ENCODE results near the gene GOLGA8B. TPM values are rescaled to one million over a fixed set of nuclear protein-coding genes. Genes with fewer than 3 reads are reported as not detected.

GOLGA8B gene
- polyA plus RNA-seq, 3 donors: 0.37 to 11.5 TPM; not detected in 1

DNA sequence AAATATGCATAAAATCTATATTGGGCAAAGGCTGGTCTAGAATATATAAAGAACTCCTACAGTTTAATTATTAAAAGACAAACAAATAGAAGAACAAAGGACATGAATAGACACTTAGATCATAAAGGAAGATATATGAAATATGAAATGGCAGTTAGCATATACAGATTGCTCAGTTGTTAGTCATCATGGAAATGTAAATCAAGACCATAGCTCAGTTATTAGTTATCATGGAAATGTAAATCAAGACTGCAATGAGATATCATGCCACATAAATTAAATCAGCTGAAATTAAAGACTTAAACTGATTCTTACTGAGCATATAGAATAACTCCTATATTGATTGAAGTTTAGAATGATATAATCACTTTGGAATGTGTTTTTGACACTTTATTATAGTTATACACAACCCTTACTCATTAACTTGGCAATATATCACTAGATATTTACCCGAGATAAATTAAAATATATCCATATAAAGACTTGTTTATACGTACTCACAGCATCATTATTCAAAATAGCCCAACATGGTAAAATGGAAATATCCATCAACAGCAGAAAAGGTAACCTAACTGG, 45.2 kb upstream of the GOLGA8B start:
- TF ChIP-seq, protein P1, sequence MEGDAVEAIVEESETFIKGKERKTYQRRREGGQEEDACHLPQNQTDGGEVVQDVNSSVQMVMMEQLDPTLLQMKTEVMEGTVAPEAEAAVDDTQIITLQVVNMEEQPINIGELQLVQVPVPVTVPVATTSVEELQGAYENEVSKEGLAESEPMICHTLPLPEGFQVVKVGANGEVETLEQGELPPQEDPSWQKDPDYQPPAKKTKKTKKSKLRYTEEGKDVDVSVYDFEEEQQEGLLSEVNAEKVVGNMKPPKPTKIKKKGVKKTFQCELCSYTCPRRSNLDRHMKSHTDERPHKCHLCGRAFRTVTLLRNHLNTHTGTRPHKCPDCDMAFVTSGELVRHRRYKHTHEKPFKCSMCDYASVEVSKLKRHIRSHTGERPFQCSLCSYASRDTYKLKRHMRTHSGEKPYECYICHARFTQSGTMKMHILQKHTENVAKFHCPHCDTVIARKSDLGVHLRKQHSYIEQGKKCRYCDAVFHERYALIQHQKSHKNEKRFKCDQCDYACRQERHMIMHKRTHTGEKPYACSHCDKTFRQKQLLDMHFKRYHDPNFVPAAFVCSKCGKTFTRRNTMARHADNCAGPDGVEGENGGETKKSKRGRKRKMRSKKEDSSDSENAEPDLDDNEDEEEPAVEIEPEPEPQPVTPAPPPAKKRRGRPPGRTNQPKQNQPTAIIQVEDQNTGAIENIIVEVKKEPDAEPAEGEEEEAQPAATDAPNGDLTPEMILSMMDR (IDR thresholded peaks at IDR 0.05): no peak
- no peak overlapping the region for H2AFZ ChIP-seq (ENCODE audit: insufficient read depth, low read depth, low read length, poor library complexity, severe bottlenecking)
- Mint-ChIP-seq H3K4me1 (no peaks in the 10 kb centered on the region), H3K36me3 (no peaks in the 10 kb centered on the region), H3K4me3 (no peak overlapping the region), H3K27me3 (ENCODE audit: low read depth in 3 of 3) (peaks cover 0 to under 1% (median 0%) of the 10 kb centered on the region in 3 donors), H3K9me3 (peaks cover 0 to 8% (median 3%) of the 10 kb centered on the region in 7 donors), H3K27ac (no peak overlapping the region)
- H3K79me2 ChIP-seq (ENCODE audit: insufficient read depth, low read length): no peaks in the 10 kb centered on the region
- WGBS (ENCODE audit: insufficient coverage): no CpG with 5 or more reads among the region's 2 CpGs
- no peaks in the 10 kb centered on the region for H3K36me3 ChIP-seq (replicated peaks in 1 of 2; ENCODE audit: control insufficient read depth in 1 of 2, insufficient read depth in 2 of 2, low read length in 2 of 2)
- H4K20me1 ChIP-seq (ENCODE audit: insufficient read depth, low read length): no peaks in the 10 kb centered on the region
- no peak overlapping the region for H3K4me2 ChIP-seq (replicated peaks; ENCODE audit: extremely low read depth, low read length, poor library complexity, severe bottlenecking)
- H3K9me3 ChIP-seq (replicated peaks in 1 of 2; ENCODE audit: control insufficient read depth in 1 of 2, insufficient read depth in 1 of 2, low read length in 2 of 2): no peaks in the 10 kb centered on the region
- no peak overlapping the region for H3K9ac ChIP-seq (ENCODE audit: insufficient read depth, low read length, poor library complexity, severe bottlenecking)
- H3K4me3 ChIP-seq (replicated peaks in 1 of 3; ENCODE audit: low read depth in 2 of 3, low read length in 3 of 3): no peak overlapping the region
- H3K27ac ChIP-seq (ENCODE audit: low read depth in 1 of 2, low read length in 2 of 2): no peak overlapping the region
- H3K27me3 ChIP-seq (ENCODE audit: control insufficient read depth in 2 of 2, insufficient read depth in 2 of 2, low read length in 2 of 2): no peaks in the 10 kb centered on the region
- no peak for DNase-seq
- intact Hi-C loops (cut with micrococcal nuclease): no loop called here
- no peaks in the 10 kb centered on the region for H3K4me1 ChIP-seq (ENCODE audit: control insufficient read depth in 1 of 2, insufficient read depth in 2 of 2, low read length in 2 of 2)

DNA sequence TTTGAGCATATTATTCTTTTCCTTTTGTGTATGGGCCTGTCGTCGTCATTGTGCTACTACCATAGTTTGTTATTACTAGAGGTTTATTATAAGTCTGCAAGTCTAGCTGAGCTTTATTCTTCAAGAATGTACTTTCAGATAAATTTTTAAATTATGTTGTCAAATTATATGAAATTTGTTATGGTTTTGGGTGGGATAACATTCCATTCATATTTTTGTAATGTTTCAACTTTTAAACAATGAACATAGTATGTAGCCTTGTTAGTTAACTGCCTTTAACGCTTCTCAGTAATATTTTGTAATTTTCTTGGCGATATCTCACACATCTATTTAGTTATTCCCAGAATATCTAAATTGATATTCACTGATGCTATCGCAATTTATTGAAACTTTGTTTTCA, 41.6 kb upstream of the GOLGA8B start:
- DNase-seq: no peak

More for the DNA sequence above, 41.6 kb upstream of the GOLGA8B start:
- H3K9me3 ChIP-seq (replicated peaks in 1 of 2; ENCODE audit: control insufficient read depth in 1 of 2, insufficient read depth in 1 of 2, low read length in 2 of 2): no peaks in the 10 kb centered on the region
- no peak overlapping the region for H3K9ac ChIP-seq (ENCODE audit: insufficient read depth, low read length, poor library complexity, severe bottlenecking)
- H3K79me2 ChIP-seq (ENCODE audit: insufficient read depth, low read length): no peaks in the 10 kb centered on the region
- intact Hi-C loops (cut with micrococcal nuclease): no loop called here
- H3K27me3 Mint-ChIP-seq (ENCODE audit: low read depth in 3 of 3): peaks cover 0 to 2% (median 2%) of the 10 kb centered on the region in 3 donors
- H3K36me3 ChIP-seq (replicated peaks in 1 of 2; ENCODE audit: control insufficient read depth in 1 of 2, insufficient read depth in 2 of 2, low read length in 2 of 2): no peaks in the 10 kb centered on the region
- H3K4me1 Mint-ChIP-seq: peaks cover 7% of the 10 kb centered on the region
- no peaks in the 10 kb centered on the region for H3K27me3 ChIP-seq (ENCODE audit: control insufficient read depth in 2 of 2, insufficient read depth in 2 of 2, low read length in 2 of 2)
- no peak overlapping the region for H3K4me2 ChIP-seq (replicated peaks; ENCODE audit: extremely low read depth, low read length, poor library complexity, severe bottlenecking)
- H3K4me1 ChIP-seq (ENCODE audit: control insufficient read depth in 1 of 2, insufficient read depth in 2 of 2, low read length in 2 of 2): peaks cover 6% of the 10 kb centered on the region in 2 donors
- TF ChIP-seq, protein P1 (IDR thresholded peaks at IDR 0.05): no peak
- H3K36me3 Mint-ChIP-seq: no peaks in the 10 kb centered on the region
- H3K27ac Mint-ChIP-seq: no peak overlapping the region
- H3K27ac ChIP-seq (ENCODE audit: low read depth in 1 of 2, low read length in 2 of 2): no peak overlapping the region
- peaks cover 0 to 5% (median 0%) of the 10 kb centered on the region in 7 donors for H3K9me3 Mint-ChIP-seq
- no peak overlapping the region for H2AFZ ChIP-seq (ENCODE audit: insufficient read depth, low read depth, low read length, poor library complexity, severe bottlenecking)
- no peaks in the 10 kb centered on the region for H4K20me1 ChIP-seq (ENCODE audit: insufficient read depth, low read length)
- H3K4me3 Mint-ChIP-seq: no peak overlapping the region
- no peak overlapping the region for H3K4me3 ChIP-seq (replicated peaks in 1 of 3; ENCODE audit: low read depth in 2 of 3, low read length in 3 of 3)
- no CpG with 5 or more reads among the region's 5 CpGs for WGBS (ENCODE audit: insufficient coverage)

Data from CD14-positive monocyte (primary cell).